NCI-H69 (cell line): ENCODE measurements around the gene EXT2.

ENCODE experiments used
- DNase-seq: peaks from one replicate; lab custom pipeline; 2025; lab: John Stamatoyannopoulos, UW

The EXT2 gene

GRCh38 chr11:44133335-44133946 is 38.0 kb downstream of the EXT2 start:
- DNase-seq: peak; percentile 65

DNA sequence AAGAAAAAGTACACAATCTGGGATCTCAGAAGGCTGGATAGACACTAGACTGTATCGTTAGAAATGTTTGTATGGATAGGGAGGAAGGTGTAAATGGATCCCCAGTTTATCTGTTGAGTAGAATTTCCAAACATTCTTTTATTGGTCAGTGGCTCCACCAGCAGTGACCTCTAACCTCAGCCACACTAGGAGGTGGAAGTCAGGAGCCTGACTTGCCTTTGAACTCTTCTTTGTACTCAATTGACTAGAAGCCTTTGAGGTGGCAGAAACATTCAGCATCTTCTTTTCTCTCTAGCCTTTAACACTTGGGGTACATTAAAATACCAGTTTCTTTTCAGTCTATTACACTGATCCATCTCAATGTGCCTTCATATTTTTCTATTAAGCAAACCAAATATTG is 39.1 kb downstream of the EXT2 start:
- DNase-seq: no peak

GRCh38 chr11:44136176-44136945 is 40.9 kb downstream of the EXT2 start:
- DNase-seq: no peak

- DNase-seq: no peak
These were observed 41.6 kb downstream of the EXT2 start for GRCh38 chr11:44137057-44137456.

DNA sequence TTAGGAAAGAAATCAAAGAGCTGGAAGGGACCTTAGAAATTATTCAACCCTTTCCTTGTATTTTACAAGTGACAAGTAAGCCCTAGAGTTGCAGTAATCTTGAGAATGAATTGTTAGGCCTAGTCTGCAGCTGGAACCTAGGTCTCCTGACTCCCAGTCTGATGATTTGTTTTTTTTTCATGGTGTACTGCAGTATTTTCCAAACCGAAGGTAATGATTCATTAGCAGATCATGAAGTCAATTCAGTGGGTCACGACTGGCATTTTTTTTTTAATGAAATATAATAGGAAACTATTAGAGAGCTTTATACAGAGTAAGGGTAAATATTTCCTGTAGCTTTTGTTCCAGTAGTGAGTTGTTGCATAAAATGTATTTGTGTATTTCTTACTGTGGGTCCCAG is 42.8 kb downstream of the EXT2 start:
- DNase-seq: no peak

DNA sequence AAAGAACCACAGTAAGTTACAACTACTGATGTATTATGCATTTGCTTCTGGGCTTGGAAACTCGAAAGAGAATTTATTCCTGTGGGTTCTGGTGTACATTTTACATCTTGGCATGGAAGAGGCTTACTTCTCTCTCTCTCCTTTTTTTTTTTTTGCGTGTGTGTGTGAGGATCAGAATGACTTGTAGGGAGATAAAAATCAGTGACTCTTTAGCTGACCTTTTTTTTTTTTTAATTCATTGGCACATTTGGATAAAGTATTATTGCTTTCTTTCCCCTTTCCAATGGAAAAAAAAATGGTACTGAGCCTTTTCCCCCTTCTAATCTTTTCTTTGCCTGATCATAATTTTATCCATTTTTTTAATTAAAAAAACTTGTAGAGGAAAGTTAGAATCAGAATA is 43.5 kb downstream of the EXT2 start:
- no peak for DNase-seq

GRCh38 chr11:44139565-44140330 is 44.3 kb downstream of the EXT2 start:
- no peak for DNase-seq

GRCh38 chr11:44140372-44140771 is 44.9 kb downstream of the EXT2 start:
- DNase-seq: no peak

GRCh38 chr11:44140805-44141204 is 45.3 kb downstream of the EXT2 start:
- no peak for DNase-seq

GRCh38 chr11:44143987-44144909 is 48.8 kb downstream of the EXT2 start:
- peak; percentile 9 for DNase-seq

DNA sequence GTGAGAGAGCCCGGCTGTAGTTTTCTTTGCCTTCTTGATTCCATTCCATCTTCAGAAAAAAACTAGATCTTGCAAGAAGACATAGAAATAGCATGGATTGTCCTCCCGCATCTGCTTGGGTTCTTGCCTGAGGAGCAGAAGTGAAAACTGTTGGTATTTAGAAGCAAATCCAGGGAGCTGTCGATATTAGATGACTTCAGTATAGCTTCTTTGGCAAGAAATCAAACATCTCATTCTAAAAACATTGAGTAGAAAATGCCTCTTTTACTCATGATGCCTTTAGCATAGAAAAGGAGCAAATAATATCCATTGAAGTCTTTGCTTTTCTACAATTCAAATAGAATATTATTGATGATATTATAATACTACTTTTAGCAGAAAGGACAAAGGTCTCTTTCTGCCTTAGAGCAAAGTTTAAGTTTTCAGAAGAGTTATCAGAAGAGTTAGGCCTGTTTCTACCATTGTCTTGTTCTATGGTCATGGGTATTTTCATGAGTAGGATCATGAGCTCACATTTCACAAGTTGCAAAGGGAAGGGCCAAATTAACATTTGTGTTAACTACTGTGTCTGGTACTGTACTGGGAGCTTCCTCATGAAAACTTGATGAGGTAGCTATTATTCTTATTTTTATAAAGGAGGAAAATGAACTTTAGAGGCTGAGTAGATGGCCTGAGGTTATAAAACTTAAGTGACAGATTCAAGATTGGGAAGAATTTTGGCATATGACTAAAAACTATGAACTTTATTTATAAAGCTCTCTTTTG is 49.7 kb downstream of the EXT2 start:
- no peak for DNase-seq

- no peak for DNase-seq
These were observed 51.5 kb downstream of the EXT2 start for GRCh38 chr11:44146931-44147330.

- no peak for DNase-seq
These were observed 52.3 kb downstream of the EXT2 start for GRCh38 chr11:44147751-44148150.

DNA sequence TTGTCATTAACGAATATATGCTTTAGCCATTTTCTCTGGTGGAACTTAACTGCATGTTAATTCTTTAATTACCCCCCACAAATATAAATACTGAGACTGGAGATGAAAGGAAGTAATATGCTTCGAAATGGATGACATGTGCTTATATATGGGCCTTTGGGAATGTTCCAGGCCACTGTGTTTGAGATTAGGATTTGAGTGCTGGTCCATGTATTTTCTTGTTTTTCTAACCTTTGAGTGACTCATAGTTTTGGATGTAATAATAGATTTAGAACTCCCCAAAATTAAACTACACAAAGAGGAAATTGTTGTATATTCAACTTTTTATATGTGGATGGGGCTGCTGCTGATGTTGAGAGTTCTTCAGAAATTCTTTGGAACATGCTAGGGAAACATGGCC is 54.2 kb downstream of the EXT2 start:
- no peak for DNase-seq

DNA sequence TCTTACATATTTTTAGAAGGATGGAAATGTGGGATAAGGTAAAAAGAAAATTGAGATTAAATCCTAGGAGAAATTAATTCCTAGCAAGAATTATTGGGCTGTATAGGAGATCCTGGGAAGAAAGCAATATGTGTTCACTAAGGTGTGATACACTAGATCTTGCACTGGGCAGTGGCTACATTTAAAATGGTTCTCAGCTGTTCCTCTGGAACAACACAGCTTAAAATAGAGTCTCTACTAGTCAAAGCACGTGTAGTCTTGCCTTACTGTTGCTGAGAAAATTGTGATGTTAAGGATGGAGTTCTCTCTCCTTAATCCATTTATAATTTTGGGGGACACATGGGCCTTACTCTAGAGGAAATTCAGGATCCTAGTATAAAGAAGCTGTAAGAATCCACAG is 54.9 kb downstream of the EXT2 start:
- DNase-seq: no peak

- DNase-seq: no peak
These were observed 61.5 kb downstream of the EXT2 start for GRCh38 chr11:44157019-44157418.

- DNase-seq: no peak
These were observed 62.9 kb downstream of the EXT2 start for GRCh38 chr11:44158384-44158783.

DNA sequence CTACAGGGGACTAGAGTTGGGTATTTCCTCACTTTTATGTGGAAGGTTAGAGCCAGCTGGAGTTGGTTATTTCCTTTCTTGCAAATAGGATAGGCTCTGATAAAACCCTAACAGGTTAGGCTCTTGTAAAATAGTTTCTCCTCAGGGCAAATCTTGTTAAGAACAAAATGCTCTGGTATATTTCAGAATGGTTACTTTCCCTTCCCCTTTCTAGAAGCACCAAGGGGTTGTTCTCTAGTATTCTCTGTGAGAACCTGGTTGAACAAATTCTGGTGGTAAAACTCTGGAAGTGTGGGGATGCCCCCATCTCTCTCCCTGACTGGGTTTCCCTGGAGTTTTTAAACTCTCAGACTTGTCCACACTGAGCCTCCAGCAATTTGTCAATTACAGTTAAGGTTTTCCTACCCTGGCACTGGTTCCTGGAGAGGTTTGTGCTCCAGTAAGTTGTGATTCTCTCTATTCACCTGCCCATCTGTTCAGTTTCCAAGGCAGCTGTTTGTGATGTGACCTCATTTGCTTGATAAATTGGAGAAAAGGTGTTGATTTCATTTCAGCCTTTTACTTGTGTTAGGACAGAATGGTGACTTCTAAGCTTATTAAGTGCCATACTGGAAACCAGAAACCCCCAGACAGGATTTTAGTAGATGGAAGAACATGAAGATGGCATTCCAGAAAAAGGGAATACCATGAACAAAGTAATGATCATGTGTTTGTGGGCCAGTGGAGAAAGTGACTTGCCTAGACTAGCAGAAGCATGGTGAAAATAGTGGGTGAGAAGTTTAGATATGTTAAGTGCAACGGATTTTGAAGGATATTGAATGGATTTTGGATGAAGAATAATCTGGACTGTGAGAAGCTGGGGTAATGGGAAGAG is 64.6 kb downstream of the EXT2 start:
- DNase-seq: peak; percentile 81

DNA sequence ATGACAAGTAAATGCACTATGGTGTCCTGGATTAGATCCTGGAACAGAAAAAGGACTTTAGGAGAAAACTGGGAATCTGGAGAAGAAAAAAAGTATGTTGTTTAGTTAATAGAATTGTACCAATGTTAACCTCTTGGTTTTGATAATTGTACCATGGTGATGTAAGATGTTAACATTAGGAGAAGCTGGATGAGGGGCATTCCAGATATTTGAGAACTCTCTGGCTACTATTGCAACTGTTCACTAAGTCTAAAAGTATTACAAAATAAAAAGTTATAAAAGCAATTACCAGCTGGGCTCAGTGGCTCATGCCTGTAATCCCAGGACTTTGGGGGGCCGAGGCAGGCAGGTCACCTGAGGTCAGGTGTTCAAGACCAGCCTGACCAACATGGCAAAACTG is 66.5 kb downstream of the EXT2 start:
- no peak for DNase-seq

GRCh38 chr11:44162662-44163061 is 67.2 kb downstream of the EXT2 start:
- DNase-seq: no peak
